ENCODE results near the gene HRH2.

HRH2 gene

GRCh38 chr5:175683231-175683630 is 25.4 kb downstream of the HRH2 start:
- peaks cover 0 to 14% (median 0%) of the 10 kb centered on the region in 5 experiments for H3K27me3 ChIP-seq (replicated peaks in 2 of 5; ENCODE audit: control insufficient read depth in 4 of 5, insufficient read depth in 5 of 5, low read length in 4 of 5)
- POLR2A ChIA-PET: no interaction called here
- 99% methylated on average over 15 of the region's 15 CpGs for WGBS (ENCODE audit: insufficient coverage)
- H3K9me3 ChIP-seq (ENCODE audit: control extremely low read depth in 1 of 5, control insufficient read depth in 4 of 5, insufficient read depth in 2 of 5, low read depth in 1 of 5, low read length in 4 of 5): no peaks in the 10 kb centered on the region
- peaks cover 0 to 63% (median 10%) of the 10 kb centered on the region in 4 experiments for H3K36me3 ChIP-seq (ENCODE audit: control insufficient read depth in 4 of 4, insufficient read depth in 4 of 4, low read length in 3 of 4)
- H3K4me1 ChIP-seq (ENCODE audit: control extremely low read depth in 1 of 4, control insufficient read depth in 4 of 4, insufficient read depth in 4 of 4, low read length in 3 of 4): peaks cover 0 to 21% (median 0%) of the 10 kb centered on the region in 4 experiments
- no peak overlapping the region for H3K4me3 ChIP-seq (ENCODE audit: control insufficient read depth in 1 of 7, extremely low read depth in 1 of 7, insufficient read depth in 4 of 7, low read depth in 2 of 7, low read length in 6 of 7)
- CTCF ChIA-PET: interaction anchor here (0.7 to 1.3 kb wide), 2 partner anchors 29 to 47 kb away, joined by 4 read pairs; no protein-coding TSS in a partner anchor
- DNase-seq: no peak
- no peak overlapping the region for H3K27ac ChIP-seq (ENCODE audit: insufficient read depth in 1 of 2, low read depth in 1 of 2, low read length in 2 of 2, poor library complexity in 1 of 2, severe bottlenecking in 2 of 2)

- peaks cover 1 to 22% (median 2%) of the 10 kb centered on the region in 4 experiments for H3K4me1 ChIP-seq (ENCODE audit: control extremely low read depth in 1 of 4, control insufficient read depth in 4 of 4, insufficient read depth in 4 of 4, low read length in 3 of 4)
- peaks cover 0 to 20% (median 0%) of the 10 kb centered on the region in 5 experiments for H3K27me3 ChIP-seq (replicated peaks in 2 of 5; ENCODE audit: control insufficient read depth in 4 of 5, insufficient read depth in 5 of 5, low read length in 4 of 5)
- POLR2A ChIA-PET: no interaction called here
- no peak overlapping the region for H3K4me3 ChIP-seq (ENCODE audit: control insufficient read depth in 1 of 7, extremely low read depth in 1 of 7, insufficient read depth in 4 of 7, low read depth in 2 of 7, low read length in 6 of 7)
- no peak overlapping the region for H3K27ac ChIP-seq (ENCODE audit: insufficient read depth in 1 of 2, low read depth in 1 of 2, low read length in 2 of 2, poor library complexity in 1 of 2, severe bottlenecking in 2 of 2)
- no peak for DNase-seq
- CTCF ChIA-PET: interaction anchor here (1.3 kb wide), 1 partner anchor 150 kb away, joined by 3 read pairs; no protein-coding TSS in a partner anchor
- WGBS (ENCODE audit: insufficient coverage): 99% methylated on average over 13 of the region's 13 CpGs
- no peaks in the 10 kb centered on the region for H3K9me3 ChIP-seq (ENCODE audit: control extremely low read depth in 1 of 5, control insufficient read depth in 4 of 5, insufficient read depth in 2 of 5, low read depth in 1 of 5, low read length in 4 of 5)
- H3K36me3 ChIP-seq (ENCODE audit: control insufficient read depth in 4 of 4, insufficient read depth in 4 of 4, low read length in 3 of 4): peaks cover 0 to 63% (median 10%) of the 10 kb centered on the region in 4 experiments
These were observed 26.1 kb downstream of the HRH2 start for GRCh38 chr5:175683921-175684320.

GRCh38 chr5:175684931-175685330 is 27.1 kb downstream of the HRH2 start:
- H3K36me3 ChIP-seq (ENCODE audit: control insufficient read depth in 4 of 4, insufficient read depth in 4 of 4, low read length in 3 of 4): peaks cover 0 to 59% (median 10%) of the 10 kb centered on the region in 4 experiments
- H3K4me3 ChIP-seq (ENCODE audit: control insufficient read depth in 1 of 7, extremely low read depth in 1 of 7, insufficient read depth in 4 of 7, low read depth in 2 of 7, low read length in 6 of 7): no peak overlapping the region
- 98% methylated on average over 5 of the region's 5 CpGs for WGBS (ENCODE audit: insufficient coverage)
- H3K27ac ChIP-seq (ENCODE audit: insufficient read depth in 1 of 2, low read depth in 1 of 2, low read length in 2 of 2, poor library complexity in 1 of 2, severe bottlenecking in 2 of 2): no peak overlapping the region
- ChIA-PET CTCF (interaction anchor here (1.0 to 1.3 kb wide), 3 partner anchors 16 to 151 kb away, joined by 3 to 5 read pairs (median 3); no protein-coding TSS in a partner anchor), POLR2A (no interaction called here)
- H3K27me3 ChIP-seq (replicated peaks in 2 of 5; ENCODE audit: control insufficient read depth in 4 of 5, insufficient read depth in 5 of 5, low read length in 4 of 5): peaks cover 0 to 25% (median 0%) of the 10 kb centered on the region in 5 experiments
- DNase-seq: no peak
- H3K4me1 ChIP-seq (ENCODE audit: control extremely low read depth in 1 of 4, control insufficient read depth in 4 of 4, insufficient read depth in 4 of 4, low read length in 3 of 4): peaks cover 7 to 31% (median 10%) of the 10 kb centered on the region in 4 experiments
- H3K9me3 ChIP-seq (ENCODE audit: control extremely low read depth in 1 of 5, control insufficient read depth in 4 of 5, insufficient read depth in 2 of 5, low read depth in 1 of 5, low read length in 4 of 5): no peaks in the 10 kb centered on the region

- ChIA-PET POLR2A (no interaction called here), CTCF (interaction anchor here (1.0 to 1.1 kb wide), 3 partner anchors 12 to 31 kb away, joined by 3 to 5 read pairs (median 4); no protein-coding TSS in a partner anchor)
- Histone ChIP-seq H3K4me1 (ENCODE audit: control extremely low read depth in 1 of 4, control insufficient read depth in 4 of 4, insufficient read depth in 4 of 4, low read length in 3 of 4) (peaks cover 9 to 32% (median 14%) of the 10 kb centered on the region in 4 experiments), H3K9me3 (ENCODE audit: control extremely low read depth in 1 of 5, control insufficient read depth in 4 of 5, insufficient read depth in 2 of 5, low read depth in 1 of 5, low read length in 4 of 5) (no peaks in the 10 kb centered on the region), H3K4me3 (ENCODE audit: control insufficient read depth in 1 of 7, extremely low read depth in 1 of 7, insufficient read depth in 4 of 7, low read depth in 2 of 7, low read length in 6 of 7) (no peak overlapping the region), H3K27ac (ENCODE audit: insufficient read depth in 1 of 2, low read depth in 1 of 2, low read length in 2 of 2, poor library complexity in 1 of 2, severe bottlenecking in 2 of 2) (no peak overlapping the region), H3K27me3 (replicated peaks in 2 of 5; ENCODE audit: control insufficient read depth in 4 of 5, insufficient read depth in 5 of 5, low read length in 4 of 5) (peaks cover 0 to 23% (median 0%) of the 10 kb centered on the region in 5 experiments), H3K36me3 (ENCODE audit: control insufficient read depth in 4 of 4, insufficient read depth in 4 of 4, low read length in 3 of 4) (peaks cover 0 to 63% (median 10%) of the 10 kb centered on the region in 4 experiments)
- 97% methylated on average over 12 of the region's 12 CpGs for WGBS (ENCODE audit: insufficient coverage)
- DNase-seq: no peak
These were observed 28.0 kb downstream of the HRH2 start for GRCh38 chr5:175685701-175686350.

- Histone ChIP-seq H3K27ac (ENCODE audit: insufficient read depth in 1 of 2, low read depth in 1 of 2, low read length in 2 of 2, poor library complexity in 1 of 2, severe bottlenecking in 2 of 2) (no peak overlapping the region), H3K27me3 (replicated peaks in 2 of 5; ENCODE audit: control insufficient read depth in 4 of 5, insufficient read depth in 5 of 5, low read length in 4 of 5) (peaks cover 0 to 21% (median 0%) of the 10 kb centered on the region in 5 experiments), H3K36me3 (ENCODE audit: control insufficient read depth in 4 of 4, insufficient read depth in 4 of 4, low read length in 3 of 4) (peaks cover 0 to 63% (median 10%) of the 10 kb centered on the region in 4 experiments), H3K4me3 (ENCODE audit: control insufficient read depth in 1 of 7, extremely low read depth in 1 of 7, insufficient read depth in 4 of 7, low read depth in 2 of 7, low read length in 6 of 7) (no peak overlapping the region), H3K4me1 (ENCODE audit: control extremely low read depth in 1 of 4, control insufficient read depth in 4 of 4, insufficient read depth in 4 of 4, low read length in 3 of 4) (peaks cover 9 to 33% (median 19%) of the 10 kb centered on the region in 4 experiments), H3K9me3 (ENCODE audit: control extremely low read depth in 1 of 5, control insufficient read depth in 4 of 5, insufficient read depth in 2 of 5, low read depth in 1 of 5, low read length in 4 of 5) (no peaks in the 10 kb centered on the region)
- ChIA-PET POLR2A (no interaction called here), CTCF (interaction anchor here (1.0 kb wide), 1 partner anchor 12 kb away, joined by 4 read pairs; no protein-coding TSS in a partner anchor)
- DNase-seq: no peak
- 98% methylated on average over 6 of the region's 6 CpGs for WGBS (ENCODE audit: insufficient coverage)
These were observed 28.5 kb downstream of the HRH2 start for GRCh38 chr5:175686396-175686795.

- H3K4me3 ChIP-seq (ENCODE audit: control insufficient read depth in 1 of 7, extremely low read depth in 1 of 7, insufficient read depth in 4 of 7, low read depth in 2 of 7, low read length in 6 of 7): no peak overlapping the region
- peaks cover 0 to 21% (median 0%) of the 10 kb centered on the region in 5 experiments for H3K27me3 ChIP-seq (replicated peaks in 2 of 5; ENCODE audit: control insufficient read depth in 4 of 5, insufficient read depth in 5 of 5, low read length in 4 of 5)
- no peaks in the 10 kb centered on the region for H3K9me3 ChIP-seq (ENCODE audit: control extremely low read depth in 1 of 5, control insufficient read depth in 4 of 5, insufficient read depth in 2 of 5, low read depth in 1 of 5, low read length in 4 of 5)
- peaks cover 9 to 35% (median 20%) of the 10 kb centered on the region in 4 experiments for H3K4me1 ChIP-seq (ENCODE audit: control extremely low read depth in 1 of 4, control insufficient read depth in 4 of 4, insufficient read depth in 4 of 4, low read length in 3 of 4)
- H3K27ac ChIP-seq (ENCODE audit: insufficient read depth in 1 of 2, low read depth in 1 of 2, low read length in 2 of 2, poor library complexity in 1 of 2, severe bottlenecking in 2 of 2): no peak overlapping the region
- peaks cover 0 to 63% (median 10%) of the 10 kb centered on the region in 4 experiments for H3K36me3 ChIP-seq (ENCODE audit: control insufficient read depth in 4 of 4, insufficient read depth in 4 of 4, low read length in 3 of 4)
- POLR2A ChIA-PET: no interaction called here
- CTCF ChIA-PET: interaction anchor here (1.1 kb wide), 1 partner anchor 152 kb away, joined by 3 read pairs; no protein-coding TSS in a partner anchor
- 97% methylated on average over 9 of the region's 9 CpGs for WGBS (ENCODE audit: insufficient coverage)
- no peak for DNase-seq
These were observed 29.0 kb downstream of the HRH2 start for GRCh38 chr5:175686826-175687225.

- ChIA-PET POLR2A (no interaction called here), CTCF (interaction anchor here (1.1 to 1.2 kb wide), 2 partner anchors 42 to 153 kb away, joined by 3 read pairs; no protein-coding TSS in a partner anchor)
- Histone ChIP-seq H3K36me3 (ENCODE audit: control insufficient read depth in 4 of 4, insufficient read depth in 4 of 4, low read length in 3 of 4) (peaks cover 0 to 64% (median 10%) of the 10 kb centered on the region in 4 experiments), H3K27me3 (replicated peaks in 2 of 5; ENCODE audit: control insufficient read depth in 4 of 5, insufficient read depth in 5 of 5, low read length in 4 of 5) (peaks cover 0 to 21% (median 0%) of the 10 kb centered on the region in 5 experiments), H3K9me3 (ENCODE audit: control extremely low read depth in 1 of 5, control insufficient read depth in 4 of 5, insufficient read depth in 2 of 5, low read depth in 1 of 5, low read length in 4 of 5) (no peaks in the 10 kb centered on the region), H3K27ac (ENCODE audit: insufficient read depth in 1 of 2, low read depth in 1 of 2, low read length in 2 of 2, poor library complexity in 1 of 2, severe bottlenecking in 2 of 2) (no peak overlapping the region), H3K4me1 (ENCODE audit: control extremely low read depth in 1 of 4, control insufficient read depth in 4 of 4, insufficient read depth in 4 of 4, low read length in 3 of 4) (peaks cover 9 to 40% (median 20%) of the 10 kb centered on the region in 4 experiments), H3K4me3 (ENCODE audit: control insufficient read depth in 1 of 7, extremely low read depth in 1 of 7, insufficient read depth in 4 of 7, low read depth in 2 of 7, low read length in 6 of 7) (no peak overlapping the region)
- 100% methylated on average over 13 of the region's 14 CpGs for WGBS (ENCODE audit: insufficient coverage)
- no peak for DNase-seq
These were observed 29.4 kb downstream of the HRH2 start for GRCh38 chr5:175687231-175687701.

Data from common myeloid progenitor, CD34-positive (primary cell).